Activated naive CD4-positive, alpha-beta T cell (primary cell): ENCODE results near the gene DOCK4.

Experiments used
- DNase-seq, 4 experiments: peaks; one replicate each; lab custom pipeline; 2025; lab: John Stamatoyannopoulos, UW

DOCK4 gene

DNA sequence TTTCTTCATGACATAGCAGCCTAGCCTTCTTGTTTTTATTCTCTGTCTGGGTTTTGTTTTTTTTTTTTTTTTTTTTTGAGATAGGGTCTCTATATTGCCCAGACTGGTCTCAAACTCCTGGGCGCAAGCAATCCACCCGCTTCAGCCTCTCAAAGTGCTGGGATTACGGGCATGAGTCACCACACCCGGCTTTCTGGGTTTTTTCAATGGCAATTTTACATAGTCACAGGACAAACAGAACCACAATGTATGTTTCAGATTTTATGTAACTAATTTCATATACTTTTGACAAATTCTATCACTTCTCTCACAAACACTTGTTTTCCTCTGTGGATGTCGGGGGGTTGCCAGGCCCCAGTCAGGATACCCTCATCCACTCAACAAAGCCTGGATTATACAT, 16.5 kb downstream of the DOCK4 start:
- DNase-seq = no peak

DNA sequence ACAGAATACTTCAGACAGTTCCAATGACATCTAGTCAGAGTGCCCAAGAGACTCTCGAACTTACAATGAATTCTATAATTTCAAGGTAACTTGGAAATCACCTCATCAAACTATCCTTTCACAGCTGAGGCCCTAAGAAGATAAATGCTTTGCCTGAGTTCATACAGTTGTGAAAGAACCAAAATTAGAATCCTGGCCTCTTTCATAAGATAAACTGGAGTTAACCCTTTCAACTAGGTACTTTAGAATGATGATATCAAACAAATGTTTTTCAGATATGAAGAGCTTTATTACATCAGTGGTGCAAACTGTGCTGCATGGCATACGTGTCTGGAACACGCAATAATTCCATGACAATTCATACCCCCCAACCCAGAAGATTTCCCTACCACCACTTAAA, 17.9 kb downstream of the DOCK4 start:
- no peak for DNase-seq

DNA sequence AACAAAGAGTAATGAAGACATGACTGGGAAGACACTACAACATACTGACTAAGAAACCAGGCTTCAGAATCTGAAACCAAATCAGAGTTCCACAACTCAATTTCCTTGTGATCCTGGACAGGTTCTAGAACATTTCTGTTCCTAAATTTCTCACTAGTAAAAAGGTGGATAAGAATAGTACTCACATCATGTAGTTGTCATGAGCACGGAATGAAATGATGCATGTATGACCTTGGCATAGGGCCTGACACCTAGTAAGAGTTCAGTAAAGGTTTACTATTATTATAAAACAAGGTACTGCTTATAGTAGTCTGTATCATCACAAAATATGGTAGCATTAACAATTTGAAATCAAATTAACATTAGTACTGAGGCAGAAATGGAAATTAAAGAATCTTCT, 19.9 kb downstream of the DOCK4 start:
- no peak for DNase-seq

DNA sequence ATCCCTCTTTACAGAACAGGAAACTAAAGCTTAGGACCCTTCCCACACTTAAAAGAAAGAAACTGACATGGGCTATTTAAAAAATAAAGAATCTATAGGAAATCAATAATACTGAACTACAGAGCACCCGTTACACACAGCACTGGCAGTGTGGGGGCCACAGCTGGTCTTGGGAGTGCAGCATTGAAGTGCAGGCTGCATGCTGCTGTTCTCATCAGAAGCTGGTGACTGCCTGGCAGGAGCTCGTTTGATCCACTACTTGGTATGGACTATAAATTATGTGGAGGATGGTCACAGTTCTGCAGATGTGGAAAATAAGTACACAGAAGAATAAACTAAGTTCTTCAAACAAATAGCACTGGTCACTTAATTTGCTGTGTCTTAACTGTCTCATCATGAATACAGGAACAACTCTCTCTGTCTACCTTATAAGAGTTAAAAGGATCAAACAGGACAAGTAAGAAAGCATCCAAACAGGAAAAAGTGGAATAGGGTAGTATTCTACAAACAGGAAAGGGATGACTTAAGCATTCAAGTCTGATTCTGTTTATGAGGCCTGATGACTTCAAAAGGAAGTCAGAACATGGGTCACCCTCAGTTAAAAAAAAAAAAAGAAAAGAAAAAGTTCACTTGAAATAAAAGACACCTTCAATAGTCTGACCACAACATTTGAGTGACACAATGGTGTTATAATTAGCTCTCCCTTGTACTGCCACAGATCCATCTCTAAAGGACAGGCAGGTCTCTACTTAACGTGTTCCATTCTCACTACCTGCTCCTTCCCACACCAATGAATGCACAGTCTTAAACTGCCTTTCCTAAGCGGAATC, 21.0 kb downstream of the DOCK4 start:
- DNase-seq = no peak

DNA sequence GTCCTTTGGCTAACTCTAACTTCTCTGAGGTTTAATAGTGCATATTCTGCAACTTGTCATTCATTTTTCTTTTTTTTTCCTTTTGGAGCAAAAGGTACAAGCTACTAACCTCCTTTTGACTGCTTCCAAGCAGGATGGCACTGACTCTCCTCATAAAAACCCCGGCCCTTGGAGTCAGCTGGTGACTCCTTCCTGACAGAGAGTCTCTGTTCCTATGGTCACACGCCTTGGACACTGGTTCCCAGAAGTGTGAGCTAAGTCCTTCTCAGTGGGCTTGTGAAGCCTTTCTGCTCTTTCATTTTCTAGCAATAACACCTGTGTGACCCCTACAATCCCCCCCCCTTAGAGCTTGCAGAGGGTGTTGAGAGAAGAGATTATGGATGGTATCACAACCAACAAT, 21.7 kb downstream of the DOCK4 start:
- DNase-seq = no peak

DNA sequence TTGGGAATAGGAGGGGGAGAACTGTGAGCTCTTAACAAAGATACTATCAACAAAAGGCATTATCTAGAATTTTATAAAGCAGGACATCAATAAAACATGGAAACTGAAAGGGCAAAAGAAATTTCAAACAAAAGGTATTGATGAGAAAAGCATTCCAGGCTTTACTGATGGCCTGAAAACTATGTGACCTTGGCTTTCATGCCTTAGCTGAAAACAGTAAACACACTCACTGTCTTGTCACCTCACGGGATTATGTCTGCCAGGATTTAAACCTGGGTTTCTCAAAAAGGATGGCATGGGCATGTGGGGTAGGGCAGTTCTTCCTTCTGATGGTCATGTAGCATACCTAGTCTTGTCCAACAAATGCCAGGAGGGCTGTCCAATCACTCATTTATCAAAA, 22.9 kb downstream of the DOCK4 start:
- DNase-seq = no peak

DNA sequence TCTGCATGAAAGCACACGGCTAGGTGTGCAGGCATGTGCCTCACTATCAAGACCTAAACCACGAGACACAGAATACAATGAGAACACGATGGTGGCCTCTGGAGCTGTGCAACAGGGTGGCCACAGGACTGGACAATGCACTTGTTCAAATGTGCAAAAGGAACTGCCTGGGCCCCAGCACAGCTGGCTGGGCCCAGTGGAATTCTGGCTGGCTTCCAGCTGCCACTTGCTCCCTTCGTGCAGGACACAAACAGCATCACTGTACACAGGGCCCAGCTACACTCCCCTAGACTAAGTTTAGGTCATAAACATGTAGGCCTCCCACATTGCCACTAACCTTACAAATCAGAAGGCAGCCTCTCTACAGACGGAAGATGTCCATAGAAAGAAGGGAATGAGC, 23.4 kb downstream of the DOCK4 start:
- no peak for DNase-seq

DNA sequence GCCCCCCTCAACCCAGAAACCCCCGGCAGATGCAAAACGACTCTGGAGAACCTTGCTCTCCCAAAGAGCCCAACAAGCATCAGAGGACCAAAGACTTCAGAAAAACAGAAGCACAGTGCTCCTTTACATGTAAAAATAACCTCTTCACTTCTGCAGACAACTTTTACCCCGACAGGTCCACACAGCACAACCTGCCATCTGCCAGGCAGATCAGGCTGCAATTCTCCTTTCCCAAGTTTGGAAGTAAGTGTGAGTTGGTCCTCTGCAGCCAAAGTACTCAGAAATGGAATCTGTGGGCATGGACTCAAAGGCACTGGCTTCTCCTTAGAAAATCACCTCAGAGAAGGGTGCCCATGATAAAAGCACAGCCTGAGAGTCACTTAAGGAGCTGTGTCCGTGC, 26.0 kb downstream of the DOCK4 start:
- DNase-seq = no peak

DNA sequence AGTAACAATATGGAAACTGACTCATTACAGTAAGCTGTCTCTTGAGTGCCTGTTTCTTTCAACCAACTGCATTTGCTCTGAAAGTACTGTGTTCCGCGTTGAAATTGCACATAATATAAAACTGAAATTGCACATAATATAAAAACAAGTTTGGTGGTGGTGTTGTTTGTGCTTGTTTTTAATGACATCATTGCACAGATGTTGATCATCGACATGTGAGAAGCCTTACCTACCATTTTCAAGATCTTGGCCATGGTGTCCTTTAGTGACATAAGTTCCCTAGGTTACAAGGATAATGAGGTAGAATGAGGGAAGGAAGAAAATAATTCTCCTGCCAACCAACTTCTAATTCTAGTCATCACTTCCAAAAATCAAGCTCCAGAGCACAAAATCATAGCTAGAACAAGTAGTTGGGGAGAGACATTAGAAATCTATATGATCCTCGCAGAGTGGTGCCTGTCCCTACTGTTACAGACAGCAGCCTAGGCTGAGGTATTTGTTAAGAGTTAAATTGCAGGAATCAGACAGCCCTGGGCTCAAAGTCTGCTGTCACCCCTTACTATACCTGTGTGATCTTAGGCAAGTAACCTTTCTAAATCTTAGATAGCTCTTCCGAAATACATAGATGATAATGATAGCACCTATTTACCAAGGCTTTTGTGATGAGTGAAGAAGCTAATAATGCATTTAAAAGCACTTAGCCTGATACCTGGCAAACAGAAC, 29.3 kb downstream of the DOCK4 start:
- no peak for DNase-seq

DNA sequence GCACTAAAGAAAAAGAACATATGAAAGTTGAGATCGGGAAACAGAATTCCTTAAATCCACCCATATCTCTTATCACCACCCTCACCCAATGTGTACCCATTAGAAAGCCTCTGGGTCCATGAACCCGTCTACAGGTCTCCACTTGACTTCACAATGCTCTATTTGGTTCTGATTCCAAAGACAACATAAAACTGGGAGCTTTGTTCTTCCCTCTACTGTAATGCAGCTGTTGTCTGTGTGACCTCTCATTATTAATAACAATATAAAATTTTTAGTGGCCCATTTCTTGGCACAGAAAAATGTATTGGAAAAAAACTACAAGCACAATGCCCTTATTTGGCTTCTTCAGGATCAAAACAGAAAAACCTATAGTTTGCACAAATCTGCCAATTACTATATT, 30.0 kb downstream of the DOCK4 start:
- DNase-seq = no peak

DNA sequence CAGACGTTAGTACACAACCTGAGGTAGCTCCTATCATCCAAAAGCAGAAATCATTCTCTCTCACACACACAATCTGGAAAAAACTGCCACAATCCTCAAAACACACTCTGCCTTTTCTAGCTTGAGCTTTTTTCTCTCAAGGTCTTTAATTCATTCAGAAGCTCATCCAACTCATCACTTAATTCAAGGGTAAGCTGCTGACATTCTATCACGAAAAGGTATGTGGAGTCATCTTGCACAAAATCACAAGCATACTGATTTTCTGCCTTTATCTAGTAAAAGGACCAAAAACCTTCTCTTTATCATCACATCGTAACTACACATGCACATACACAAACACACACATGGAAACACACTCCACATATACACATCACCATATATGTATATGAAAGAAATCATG, 32.0 kb downstream of the DOCK4 start:
- DNase-seq = no peak

DNA sequence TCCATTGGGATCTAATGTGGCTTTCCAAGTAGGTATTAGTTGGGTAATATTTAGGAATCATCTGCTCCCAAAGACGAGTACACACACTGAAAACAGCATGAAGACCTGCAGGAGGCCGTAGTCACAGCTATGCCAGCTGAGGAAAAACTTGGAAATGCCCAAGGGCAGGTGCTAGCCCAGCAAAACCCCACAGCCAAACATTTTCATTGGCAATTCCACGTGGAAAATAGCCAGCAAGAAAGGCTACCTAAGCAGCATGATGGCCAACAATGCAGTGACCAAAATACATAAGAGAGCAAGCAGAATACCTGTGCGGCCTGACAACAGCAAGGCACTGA, 32.7 kb downstream of the DOCK4 start:
- no peak for DNase-seq

DNA sequence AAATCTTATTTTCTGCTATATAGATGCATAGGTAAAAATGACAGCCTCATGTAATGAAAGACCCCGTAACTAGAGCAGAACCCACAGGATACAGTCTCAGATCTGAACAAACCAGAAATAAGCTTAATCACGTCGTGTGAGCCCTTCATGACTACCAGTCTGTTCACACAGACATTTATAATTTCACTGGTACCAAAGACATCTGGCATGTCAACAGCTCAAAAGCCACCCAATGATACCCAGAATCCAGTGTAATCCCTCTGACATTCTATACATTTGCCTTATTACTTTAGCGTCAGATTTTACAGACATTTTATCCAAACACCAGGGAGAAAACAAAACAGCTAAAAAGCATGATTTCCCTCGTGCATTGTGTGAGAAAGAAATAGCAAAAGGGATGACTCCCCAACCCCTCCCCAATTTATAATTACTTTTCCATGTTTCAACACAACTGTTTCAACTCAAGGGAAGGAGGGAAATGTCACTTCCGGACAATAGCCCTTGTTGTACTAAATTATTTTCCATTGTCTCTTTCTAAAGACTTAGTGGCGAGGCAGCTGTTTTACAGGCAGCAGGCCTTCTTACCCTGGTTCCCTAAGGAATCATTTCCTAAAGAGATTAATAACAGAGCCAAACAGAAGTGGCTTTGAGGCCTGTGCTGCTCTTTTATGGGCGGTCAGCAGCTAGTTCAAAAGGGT, 33.2 kb downstream of the DOCK4 start:
- DNase-seq = no peak

DNA sequence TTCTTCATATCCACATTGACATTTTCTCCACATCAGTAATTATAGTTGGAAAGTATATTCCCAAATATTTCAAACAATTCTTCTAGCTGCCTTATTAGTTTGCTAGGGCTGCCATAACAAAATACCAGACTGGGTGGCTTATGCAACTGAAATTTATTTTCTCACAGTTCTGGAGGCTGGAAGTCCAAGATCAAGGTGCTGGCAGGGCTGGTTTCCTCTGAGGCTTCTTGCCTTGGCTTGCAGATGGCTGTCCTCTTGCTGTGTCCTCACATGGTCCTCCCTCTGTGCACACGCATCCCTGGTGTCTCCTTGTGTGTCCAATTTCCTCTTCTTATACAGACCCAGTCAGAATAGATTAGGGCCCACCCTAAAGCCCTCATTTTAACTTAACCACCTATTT, 34.5 kb downstream of the DOCK4 start:
- DNase-seq = no peak

DNA sequence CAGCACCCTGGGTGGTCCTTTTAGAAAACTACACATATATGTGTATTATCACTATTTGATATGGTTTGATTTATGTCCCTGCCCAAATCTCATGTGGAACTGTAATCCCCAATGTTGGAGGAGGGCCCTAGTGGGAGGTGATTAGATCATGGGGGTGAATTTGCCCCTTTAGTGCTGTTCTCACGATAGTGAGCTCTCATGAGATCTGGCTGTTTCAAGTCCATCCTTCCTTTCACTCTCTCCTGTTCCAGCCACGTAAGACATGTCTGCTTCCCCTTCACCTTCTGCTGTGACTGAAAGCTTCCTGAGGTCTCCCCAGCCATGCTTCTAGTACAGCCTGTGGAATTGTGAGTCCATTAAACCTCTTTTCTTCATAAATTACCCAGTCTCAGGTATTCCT, 37.3 kb downstream of the DOCK4 start:
- DNase-seq = no peak

DNA sequence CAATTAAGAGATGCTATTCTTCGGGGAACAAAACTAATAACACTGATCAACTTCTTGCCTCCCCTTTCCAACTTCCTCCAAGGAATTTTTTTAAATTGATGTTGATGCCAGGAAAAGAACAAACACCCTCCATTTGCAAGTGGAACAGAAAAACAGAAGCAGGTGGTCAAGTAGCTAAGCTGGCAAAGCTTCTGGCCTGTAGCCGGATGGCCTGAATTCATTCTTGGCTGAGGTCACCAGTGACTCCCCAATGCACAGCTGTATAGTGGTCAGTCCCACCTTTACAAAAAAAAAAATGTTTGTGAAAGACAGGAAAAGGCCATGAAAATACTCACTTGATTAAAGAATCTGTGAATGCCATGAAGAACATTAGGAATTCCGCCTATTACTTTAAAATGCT, 39.1 kb downstream of the DOCK4 start:
- DNase-seq = no peak

DNA sequence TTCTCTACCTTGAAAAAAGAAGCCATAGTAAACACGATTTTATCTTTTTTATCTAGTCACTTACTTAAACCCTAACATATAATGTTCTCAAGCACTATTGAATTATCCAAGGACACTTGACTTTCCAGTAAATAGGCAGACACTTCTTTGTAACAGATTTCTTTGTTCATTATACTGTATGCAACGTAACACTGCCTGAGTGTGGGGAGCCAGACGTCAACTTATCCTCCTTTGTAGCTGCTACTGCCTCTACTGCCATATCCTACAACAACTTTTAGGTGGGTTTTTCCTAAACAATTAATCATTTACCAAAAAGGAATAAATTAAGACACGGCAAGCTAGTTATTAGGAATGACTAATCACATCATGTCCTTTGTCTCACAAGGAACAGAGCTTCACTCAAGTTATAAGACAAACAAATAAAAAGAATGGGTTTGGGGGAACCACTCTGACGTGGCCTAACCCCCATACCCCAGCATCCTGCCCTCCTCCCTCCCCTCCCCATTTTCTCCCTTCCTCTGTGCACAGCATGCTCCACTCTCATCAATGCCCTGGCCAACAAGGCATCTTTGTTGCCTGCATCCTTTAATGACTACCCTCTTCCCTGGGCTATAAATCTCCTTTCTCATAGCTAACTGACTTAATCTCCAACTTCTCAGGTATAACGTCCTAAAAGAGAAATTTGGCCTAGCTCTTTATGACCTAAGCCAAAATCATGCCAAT, 43.3 kb downstream of the DOCK4 start:
- DNase-seq = no peak

DNA sequence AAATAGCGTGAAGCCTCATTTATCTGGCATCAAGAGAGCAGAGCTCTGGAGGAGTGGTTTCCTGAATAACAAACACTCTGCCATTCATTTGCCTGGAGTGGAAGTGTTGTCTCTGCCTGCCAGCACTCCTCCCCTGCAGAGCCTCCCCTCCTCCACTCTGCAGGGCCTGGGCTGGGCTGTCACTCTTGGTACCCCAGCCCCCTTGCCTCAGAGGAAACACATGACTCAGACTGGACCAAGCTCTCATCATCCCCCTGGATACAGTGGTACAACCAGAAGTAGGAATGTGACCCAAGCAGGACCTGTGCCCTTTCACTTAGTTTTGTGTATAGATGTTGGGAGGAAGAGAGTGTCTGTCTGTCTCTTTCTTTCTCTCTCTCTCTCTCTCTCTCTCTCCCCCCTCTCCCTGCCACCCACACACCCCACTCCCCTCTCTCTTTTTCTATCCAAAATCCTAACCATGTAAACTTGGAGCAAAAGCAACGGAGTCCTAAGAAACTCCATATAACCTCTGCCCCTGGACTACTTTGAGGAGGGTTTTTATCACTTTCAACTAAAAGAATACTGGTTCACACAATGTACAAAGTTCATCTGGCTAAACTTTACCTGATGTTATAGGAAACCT, 43.9 kb downstream of the DOCK4 start:
- DNase-seq = no peak

DNA sequence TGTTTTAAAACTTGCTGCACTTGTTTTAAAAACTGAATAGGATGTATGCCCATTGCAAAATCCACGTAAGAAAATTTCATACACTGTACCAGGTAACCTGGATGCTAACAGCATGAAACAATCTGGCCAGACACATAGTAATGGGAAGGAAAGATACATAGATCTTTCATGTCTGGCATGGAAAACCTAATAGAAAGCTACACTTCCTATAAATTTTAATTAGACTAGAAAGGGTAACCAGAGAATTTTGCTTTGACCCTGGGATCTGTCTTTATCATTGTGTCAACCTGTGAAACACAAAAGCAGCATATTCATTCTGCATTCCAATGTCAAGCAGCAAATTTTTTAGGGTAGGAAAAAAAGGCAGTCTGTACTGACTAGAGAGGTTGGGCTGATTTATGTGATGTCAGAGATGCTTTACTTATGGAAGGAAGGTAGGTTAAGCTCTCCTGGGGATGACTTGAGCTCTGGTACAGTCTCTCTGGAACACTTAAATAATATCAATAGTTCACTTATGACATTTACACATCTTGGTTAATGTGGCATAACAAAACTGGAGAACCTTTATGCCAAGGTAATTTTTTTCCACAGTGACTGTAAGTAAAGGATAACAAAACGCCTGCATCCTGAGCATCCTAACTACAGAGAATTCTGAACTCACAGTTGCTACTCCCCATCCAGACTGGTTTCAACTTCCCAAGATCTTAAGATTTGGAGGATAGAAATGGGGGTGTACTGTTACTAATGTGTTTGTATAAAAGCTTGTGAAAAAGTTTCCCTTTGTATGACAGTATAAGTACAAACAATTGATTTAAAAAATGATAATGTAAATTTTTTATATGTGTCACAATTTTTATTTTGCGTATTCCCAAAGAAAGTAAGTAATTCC, 44.7 kb downstream of the DOCK4 start:
- no peak for DNase-seq

DNA sequence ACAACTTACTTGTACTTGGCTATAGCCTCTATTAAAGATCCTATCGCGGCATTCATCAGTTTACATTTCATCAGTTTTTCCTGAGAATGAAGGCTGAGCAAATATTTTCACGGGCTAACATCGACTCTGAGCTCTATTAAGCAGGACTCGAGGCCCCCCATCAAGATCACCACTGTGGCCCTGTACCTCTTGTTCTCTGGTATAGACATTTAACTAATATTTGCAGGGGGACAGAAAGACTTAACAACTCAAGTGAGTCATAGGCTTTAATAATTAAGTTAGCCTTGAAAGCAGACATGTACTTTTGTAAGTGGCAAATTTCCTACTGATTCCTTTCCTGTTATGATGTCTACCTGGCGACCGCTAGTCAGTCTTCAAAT, 45.4 kb downstream of the DOCK4 start:
- DNase-seq = no peak

DNA sequence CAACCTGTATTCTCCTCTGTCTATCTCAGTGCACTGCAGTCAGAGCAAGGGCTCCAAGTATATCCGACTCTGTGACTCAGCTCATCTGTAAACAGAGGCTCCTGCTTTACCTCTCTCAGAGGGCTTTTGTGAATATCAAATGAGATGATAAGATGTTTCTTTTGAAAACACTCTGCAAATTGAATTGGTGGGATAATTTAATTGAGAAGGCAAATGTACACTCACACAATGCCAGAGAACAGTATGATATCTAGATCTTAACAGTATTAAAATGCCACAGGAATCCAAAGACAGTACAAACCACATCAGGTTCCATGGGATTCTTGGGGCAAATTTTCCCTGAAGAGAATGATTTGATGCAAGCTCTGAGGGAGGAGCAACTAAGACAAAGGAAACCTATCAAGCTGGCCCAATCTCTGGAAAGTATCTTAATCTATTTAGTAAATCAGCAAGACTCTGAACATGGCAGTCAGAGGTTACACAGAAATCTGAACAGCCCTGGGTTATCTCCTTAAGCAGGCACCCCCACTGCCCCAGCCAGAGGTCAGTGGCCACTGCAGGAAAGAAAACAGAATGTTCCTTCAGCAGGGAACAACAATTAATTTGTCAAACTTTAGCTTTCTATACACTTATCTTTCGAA, 45.9 kb downstream of the DOCK4 start:
- DNase-seq = no peak
